Endothelial cell of umbilical vein (primary cell): ENCODE measurements around the gene RAG1. TPM values are rescaled to one million over a fixed set of nuclear protein-coding genes. Genes with fewer than 3 reads are reported as not detected.

ENCODE experiments used
- BruUV-seq: library from RNA; stranded (reverse); fragments of 400-500 nt; replicated peaks from 2 replicates; lab custom pipeline; 2021; lab: Mats Ljungman, UMichigan
- CTCF ChIA-PET: fragments of 300-600, 350-600 bp; sonication (Branson Sonifier 250); formaldehyde crosslinking; loops from one replicate; lab custom pipeline; 2021; ENCODE audit warnings: antibody characterized with exemption, inconsistent platforms; lab: Charles Lee
- POLR2A ChIA-PET: fragments of 300-600, 350-600 bp; sonication (Branson Sonifier 250); formaldehyde crosslinking; loops from one replicate; lab custom pipeline; 2021; ENCODE audit warnings: antibody characterized with exemption, inconsistent platforms; lab: Charles Lee
- DNase-seq: peaks from one replicate; pipeline ENCODE4 v3.0.0-alpha.2; 2011; ENCODE audit warnings: low read depth, low spot score
- FAIRE-seq: peaks from 2 replicates; lab custom pipeline; 2011; peaks lifted over from hg19 to GRCh38; lab: Jason Lieb, UNC
- H2AFZ ChIP-seq: 2 replicates; pipeline ENCODE4 v1.6.0; 2012; ENCODE audit warnings: low read depth, low read length, control low read depth, inconsistent platforms
- H3K27ac ChIP-seq: 2 replicates; pipeline ENCODE4 v1.5.1; 2011; ENCODE audit warnings: low read depth, mild to moderate bottlenecking, control low read depth, low read length, moderate library complexity; ENCODE audit not compliant: insufficient read depth
- H3K27me3 ChIP-seq, 2 experiments: 2 replicates each; pipeline versions ENCODE4 v1.6.0 to v1.6.1; 2011; ENCODE audit warnings: low read length in 2 of 2, mixed read lengths in 1 of 2; ENCODE audit not compliant: control insufficient read depth in 2 of 2, insufficient read depth in 2 of 2
- H3K36me3 ChIP-seq, 2 experiments: 2 replicates in 1 of 2; 3 replicates in 1 of 2; pipeline ENCODE4 v1.5.1; 2011; ENCODE audit warnings: low read length in 2 of 2, mild to moderate bottlenecking in 1 of 2, moderate library complexity in 1 of 2; ENCODE audit not compliant: control insufficient read depth in 2 of 2, insufficient read depth in 2 of 2; ENCODE audit errors: extremely low read depth in 1 of 2
- H3K4me1 ChIP-seq: 3 replicates; pipeline ENCODE4 v1.5.1; 2011; ENCODE audit warnings: mild to moderate bottlenecking, low read length; ENCODE audit not compliant: control insufficient read depth, insufficient read depth; ENCODE audit errors: extremely low read depth
- H3K4me2 ChIP-seq: 2 replicates; pipeline ENCODE4 v1.6.1; 2011; ENCODE audit warnings: low read length, control low read depth, mixed read lengths; ENCODE audit not compliant: insufficient read depth
- H3K4me3 ChIP-seq, 3 experiments: fragments of 200-600 bp in 1 of 3; sonication (generic), shearing (Covaris generic) in 1 of 3; replicated peaks in 1 of 3; 2 replicates each; pipeline ENCODE4 v1.5.1; 2011 to 2016; ENCODE audit warnings: control low read depth in 3 of 3, low read length in 3 of 3, mild to moderate bottlenecking in 2 of 3, inconsistent platforms in 1 of 3, low read depth in 1 of 3, moderate library complexity in 1 of 3; ENCODE audit not compliant: insufficient read depth in 1 of 3
- H3K79me2 ChIP-seq: 2 replicates; pipeline ENCODE4 v1.6.0; 2012; ENCODE audit warnings: low read length, inconsistent platforms; ENCODE audit not compliant: control insufficient read depth, insufficient read depth
- H3K9ac ChIP-seq: replicated peaks from 2 replicates; pipeline ENCODE3; 2011; ENCODE audit warnings: low read length, control low read depth; ENCODE audit not compliant: insufficient read depth; ENCODE audit errors: extremely low read depth
- H3K9me1 ChIP-seq: replicated peaks from 3 replicates; pipeline ENCODE4 v1.6.0; 2011; ENCODE audit warnings: mild to moderate bottlenecking, low read length; ENCODE audit not compliant: control insufficient read depth, insufficient read depth; ENCODE audit errors: extremely low read depth
- H3K9me3 ChIP-seq: replicated peaks from 2 replicates; pipeline ENCODE4 v1.5.1; 2012; ENCODE audit warnings: low read length, inconsistent platforms; ENCODE audit not compliant: control insufficient read depth, insufficient read depth
- H4K20me1 ChIP-seq: replicated peaks from 2 replicates; pipeline ENCODE3; 2011; ENCODE audit warnings: mild to moderate bottlenecking, low read length; ENCODE audit not compliant: control insufficient read depth, insufficient read depth; ENCODE audit errors: extremely low read depth
- CTCF ChIP-seq, 2 donors: IDR thresholded peaks; 1 replicate in 1 of 2; 2 replicates in 1 of 2; pipeline ENCODE4 v1.5.1; 2011; ENCODE audit warnings: low read length in 2 of 2, mild to moderate bottlenecking in 2 of 2, moderate library complexity in 2 of 2, control low read depth in 1 of 2, inconsistent platforms in 1 of 2, low read depth in 1 of 2; ENCODE audit not compliant: insufficient read depth in 1 of 2; ENCODE audit errors: extremely low read depth in 1 of 2
- EZH2 ChIP-seq: IDR thresholded peaks from 2 replicates; pipeline ENCODE4 v1.6.1; 2012; ENCODE audit warnings: borderline replicate concordance, low read depth, mild to moderate bottlenecking, moderate library complexity, low read length, inconsistent platforms; ENCODE audit not compliant: severe bottlenecking
- FOS ChIP-seq: IDR thresholded peaks from 2 replicates; pipeline ENCODE4 v1.6.1; 2011; ENCODE audit warnings: mild to moderate bottlenecking, low read length, moderate library complexity, borderline replicate concordance; ENCODE audit not compliant: insufficient read depth
- GATA2 ChIP-seq: IDR thresholded peaks from 2 replicates; pipeline ENCODE4 v1.7.0; 2011; ENCODE audit warnings: low read depth, mild to moderate bottlenecking, moderate library complexity, mixed read lengths, low read length; ENCODE audit not compliant: insufficient read length, insufficient read depth
- JUN ChIP-seq: IDR thresholded peaks from 2 replicates; pipeline ENCODE4 v1.6.1; 2011; ENCODE audit warnings: borderline replicate concordance, low read depth; ENCODE audit not compliant: insufficient read length, insufficient read depth
- MAX ChIP-seq: IDR thresholded peaks from 2 replicates; pipeline ENCODE4 v1.6.1; 2011; ENCODE audit not compliant: insufficient read depth, insufficient read length
- MYC ChIP-seq: IDR thresholded peaks from one replicate; pipeline ENCODE4 v1.6.1; 2011; ENCODE audit warnings: mild to moderate bottlenecking, low read depth, low read length
- POLR2A ChIP-seq: IDR thresholded peaks from 2 replicates; pipeline ENCODE4 v1.6.1; 2012; ENCODE audit warnings: low read depth, mild to moderate bottlenecking, control low read depth, low read length
- POLR2AphosphoS5 ChIP-seq: IDR thresholded peaks from 2 replicates; pipeline ENCODE4 v1.6.1; 2012; ENCODE audit warnings: low read depth, mild to moderate bottlenecking, control low read depth, low read length, moderate library complexity; ENCODE audit not compliant: insufficient read depth
- dilution Hi-C: fragments of 300-500 bp; cut with MboI; formaldehyde crosslinking; loops from one replicate; pipeline ENCODE4 v1.15.0; 2019; ENCODE audit warnings: low sequenced_read_pairs; ENCODE audit not compliant: extremely low pct_ligation_motif_present
- intact Hi-C: fragments of 100-400 bp; cut with micrococcal nuclease; formaldehyde crosslinking; loops from one replicate; pipeline ENCODE4 v1.10.0; 2022
- polyA plus RNA-seq, 4 experiments: library from polyadenylated mRNA; depleted of rRNA in 3 of 4; stranded (reverse) in 3 of 4; unstranded in 1 of 4; fragments of >200 nt; gene quantifications; 2 replicates each; pipeline versions ENCODE4 v1.2.1 to v1.2.3, GENCODE V29; 2011 to 2012; ENCODE audit warnings: missing spikeins in 1 of 4
- total RNA-seq: library from RNA; stranded (reverse); gene quantifications from 2 replicates; pipeline ENCODE4 v1.2.3, GENCODE V29; 2021

RAG1 gene
- total and polyA plus RNA-seq, 2 donors (not counting 3 experiments of a cell fraction or from before 2014, with no cell fraction given) = 0.15 to 1.2 TPM

GRCh38 chr11:36623494-36623893, 55.7 kb downstream of the RAG1 start:
- TF ChIP-seq GATA2 (no peak), FOS (no peak), POLR2A (no peak), EZH2 (no peak), CTCF (IDR thresholded peaks at IDR 0.05; ENCODE audit: extremely low read depth in 1 of 2, insufficient read depth in 1 of 2, low read depth in 1 of 2, low read length in 2 of 2) (no peak), MYC (no peak), JUN (no peak), MAX (no peak), POLR2AphosphoS5 (no peak)
- BruUV-seq = no TSS peak
- no peak overlapping the region for H3K4me3 ChIP-seq
- H3K36me3 ChIP-seq = no peaks in the 10 kb centered on the region
- no peak for DNase-seq
- no peaks in the 10 kb centered on the region for H3K9me3 ChIP-seq
- H3K9ac ChIP-seq = no peak overlapping the region
- no peak overlapping the region for H3K27ac ChIP-seq
- dilution Hi-C loops = no loop called here
- H3K9me1 ChIP-seq = no peaks in the 10 kb centered on the region
- no peak overlapping the region for H3K4me2 ChIP-seq
- intact Hi-C loops = loop anchor here (1.0 kb wide), 1 partner anchor 59 kb away; no protein-coding TSS in a partner anchor
- no peak for FAIRE-seq
- no peaks in the 10 kb centered on the region for H3K27me3 ChIP-seq
- H4K20me1 ChIP-seq = no peaks in the 10 kb centered on the region
- H2AFZ ChIP-seq = no peak overlapping the region
- H3K4me1 ChIP-seq = peaks cover 2% of the 10 kb centered on the region
- H3K79me2 ChIP-seq = no peaks in the 10 kb centered on the region
- CTCF ChIA-PET = interaction anchor here (1.3 kb wide), 1 partner anchor 59 kb away, joined by 12 read pairs; no protein-coding TSS in a partner anchor
- POLR2A ChIA-PET = no interaction called here
